ES-I3 (cell line): ENCODE data around the gene SEL1L.

Experiments
- H3K36me3 ChIP-seq: 2 replicates; pipeline ENCODE4 v1.6.1; 2013; ENCODE audit warnings: mild to moderate bottlenecking, low read length, control low read depth, moderate library complexity; ENCODE audit not compliant: insufficient read depth
- H3K4me1 ChIP-seq: 2 replicates; pipeline ENCODE4 v1.6.1; 2013; ENCODE audit warnings: mild to moderate bottlenecking, control low read depth, low read length; ENCODE audit not compliant: insufficient read depth
- H3K9ac ChIP-seq: 2 replicates; pipeline ENCODE4 v1.6.1; 2013; ENCODE audit warnings: low read depth, mild to moderate bottlenecking, low read length, moderate library complexity
- H3K9me3 ChIP-seq: 2 replicates; pipeline ENCODE4 v1.6.1; 2013; ENCODE audit warnings: mild to moderate bottlenecking, low read length, moderate library complexity; ENCODE audit not compliant: control insufficient read depth, insufficient read depth

Gene SEL1L

GRCh38 chr14:81454572-81455218, 79.0 kb downstream of the SEL1L start:
- Histone ChIP-seq H3K4me1 (peaks cover 12% of the 10 kb centered on the region), H3K9me3 (no peaks in the 10 kb centered on the region), H3K36me3 (no peaks in the 10 kb centered on the region), H3K9ac (no peak overlapping the region)

GRCh38 chr14:81453166-81453766, 80.4 kb downstream of the SEL1L start:
- Histone ChIP-seq H3K4me1 (peaks cover 19% of the 10 kb centered on the region), H3K36me3 (no peaks in the 10 kb centered on the region), H3K9ac (no peak overlapping the region; the same call in 1 of the 2 replicates), H3K9me3 (no peaks in the 10 kb centered on the region)

- Histone ChIP-seq H3K36me3 (no peaks in the 10 kb centered on the region), H3K9me3 (no peaks in the 10 kb centered on the region), H3K4me1 (peaks cover 19% of the 10 kb centered on the region), H3K9ac (no peak overlapping the region; the same call in 1 of the 2 replicates)
Measured at GRCh38 chr14:81452341-81453133, 81.1 kb downstream of the SEL1L start.

GRCh38 chr14:81450976-81451375, 82.7 kb downstream of the SEL1L start:
- peaks cover 19% of the 10 kb centered on the region for H3K4me1 ChIP-seq

GRCh38 chr14:81450100-81450531, 83.5 kb downstream of the SEL1L start:
- Histone ChIP-seq H3K36me3 (no peaks in the 10 kb centered on the region), H3K4me1 (peaks cover 19% of the 10 kb centered on the region), H3K9me3 (no peaks in the 10 kb centered on the region), H3K9ac (peak overlapping the region; percentile 29)

More at GRCh38 chr14:81450976-81451375, 82.7 kb downstream of the SEL1L start:
- no peaks in the 10 kb centered on the region for H3K36me3 ChIP-seq
- H3K9ac ChIP-seq: no peak overlapping the region
- no peaks in the 10 kb centered on the region for H3K9me3 ChIP-seq

GRCh38 chr14:81449576-81449975, 84.1 kb downstream of the SEL1L start:
- peaks cover 19% of the 10 kb centered on the region for H3K4me1 ChIP-seq
- no peaks in the 10 kb centered on the region for H3K36me3 ChIP-seq
- H3K9ac ChIP-seq: peak overlapping the region; percentile 29
- no peaks in the 10 kb centered on the region for H3K9me3 ChIP-seq

DNA sequence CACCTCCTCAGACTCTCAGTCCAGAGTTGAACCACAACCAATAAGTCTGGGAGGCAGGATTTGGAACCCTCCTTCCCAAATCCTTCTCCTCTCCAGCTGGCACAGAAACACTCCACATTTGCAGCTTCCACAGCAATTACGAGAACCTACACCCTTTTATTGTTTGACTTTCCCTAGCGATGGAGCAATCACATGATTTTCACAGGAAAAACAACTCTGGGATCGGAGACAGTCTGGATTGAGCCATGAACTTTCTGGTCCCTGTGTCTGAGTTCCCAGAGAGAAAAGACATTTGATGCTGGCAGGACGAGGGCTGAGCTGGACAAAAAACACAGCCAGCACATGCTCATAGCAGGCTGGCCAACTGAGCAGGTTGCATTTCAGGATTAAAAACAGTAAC, 84.5 kb downstream of the SEL1L start:
- Histone ChIP-seq H3K4me1 (peaks cover 19% of the 10 kb centered on the region), H3K36me3 (no peaks in the 10 kb centered on the region), H3K9ac (no peak overlapping the region), H3K9me3 (no peaks in the 10 kb centered on the region)

DNA sequence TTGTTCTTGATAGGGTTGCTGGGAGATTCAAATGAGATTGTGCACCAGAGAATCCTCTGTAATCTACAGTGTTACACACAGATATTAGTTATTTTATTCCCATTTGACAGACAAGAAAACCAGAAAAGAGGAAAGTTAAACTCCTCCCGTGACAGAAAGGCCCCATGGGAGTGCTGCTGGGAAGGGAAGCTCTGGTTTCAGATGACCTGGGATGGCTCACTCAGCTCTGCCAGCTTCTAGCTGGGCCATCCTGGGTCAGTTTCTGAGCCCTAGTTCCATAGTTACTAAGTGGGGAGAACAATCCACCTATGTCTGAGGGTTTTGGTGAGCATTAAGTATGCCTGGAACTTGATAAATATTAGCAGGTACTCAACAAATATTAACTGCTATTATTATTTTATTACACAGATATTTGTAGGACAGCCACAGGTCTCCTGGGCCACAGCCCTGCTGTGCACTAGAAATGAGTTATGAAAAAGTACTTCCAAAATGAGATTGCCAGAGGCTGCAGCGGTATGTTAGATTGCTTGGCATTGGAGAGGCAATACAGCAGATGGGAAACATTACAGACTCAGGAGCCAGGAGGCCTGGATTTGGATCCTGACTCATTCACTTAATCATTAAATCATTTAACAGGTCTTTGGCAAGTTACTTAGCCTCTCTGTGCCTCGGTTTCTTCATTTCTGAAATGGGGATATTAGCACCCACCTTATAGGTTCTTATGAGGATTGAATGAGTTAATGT, 86.5 kb downstream of the SEL1L start:
- H3K36me3 ChIP-seq: no peaks in the 10 kb centered on the region

GRCh38 chr14:81446279-81447007, 87.2 kb downstream of the SEL1L start:
- no peak overlapping the region for H3K9ac ChIP-seq
- H3K4me1 ChIP-seq: peaks cover 15% of the 10 kb centered on the region
- no peaks in the 10 kb centered on the region for H3K9me3 ChIP-seq
- H3K36me3 ChIP-seq: no peaks in the 10 kb centered on the region

More for the DNA sequence above, 86.5 kb downstream of the SEL1L start:
- Histone ChIP-seq H3K9ac (no peak overlapping the region), H3K9me3 (no peaks in the 10 kb centered on the region), H3K4me1 (peaks cover 15% of the 10 kb centered on the region)

GRCh38 chr14:81441626-81442134, 92.0 kb downstream of the SEL1L start:
- Histone ChIP-seq H3K4me1 (no peaks in the 10 kb centered on the region; the same call in 1 of the 2 replicates), H3K9me3 (no peaks in the 10 kb centered on the region), H3K9ac (no peak overlapping the region), H3K36me3 (no peaks in the 10 kb centered on the region)

DNA sequence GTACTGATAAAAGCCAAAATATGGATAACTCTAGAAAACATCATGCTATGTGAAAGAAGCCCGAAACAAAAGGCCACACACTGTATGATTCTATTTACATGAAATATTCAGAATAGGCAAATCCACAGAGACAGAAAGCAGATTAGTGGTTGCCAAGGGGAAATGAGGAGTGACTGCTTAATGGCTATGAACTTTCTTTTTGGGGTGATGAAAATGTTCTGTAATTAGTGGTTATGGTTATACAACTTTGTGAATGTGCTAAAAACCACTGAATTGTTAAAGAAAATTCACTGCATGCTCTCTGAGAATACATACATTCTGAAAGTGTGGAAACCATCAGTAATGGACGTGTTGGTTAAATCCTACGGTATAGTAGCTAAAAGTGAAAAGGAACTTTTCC, 93.6 kb downstream of the SEL1L start:
- no peak overlapping the region for H3K9ac ChIP-seq
- H3K9me3 ChIP-seq: no peaks in the 10 kb centered on the region
- H3K36me3 ChIP-seq: no peaks in the 10 kb centered on the region
- H3K4me1 ChIP-seq: no peaks in the 10 kb centered on the region

GRCh38 chr14:81437244-81437643, 96.4 kb downstream of the SEL1L start:
- no peaks in the 10 kb centered on the region for H3K36me3 ChIP-seq
- no peaks in the 10 kb centered on the region for H3K9me3 ChIP-seq
- H3K9ac ChIP-seq: peak overlapping the region; percentile 80; the same call in 1 of the 2 replicates
- peaks cover 13% of the 10 kb centered on the region for H3K4me1 ChIP-seq

DNA sequence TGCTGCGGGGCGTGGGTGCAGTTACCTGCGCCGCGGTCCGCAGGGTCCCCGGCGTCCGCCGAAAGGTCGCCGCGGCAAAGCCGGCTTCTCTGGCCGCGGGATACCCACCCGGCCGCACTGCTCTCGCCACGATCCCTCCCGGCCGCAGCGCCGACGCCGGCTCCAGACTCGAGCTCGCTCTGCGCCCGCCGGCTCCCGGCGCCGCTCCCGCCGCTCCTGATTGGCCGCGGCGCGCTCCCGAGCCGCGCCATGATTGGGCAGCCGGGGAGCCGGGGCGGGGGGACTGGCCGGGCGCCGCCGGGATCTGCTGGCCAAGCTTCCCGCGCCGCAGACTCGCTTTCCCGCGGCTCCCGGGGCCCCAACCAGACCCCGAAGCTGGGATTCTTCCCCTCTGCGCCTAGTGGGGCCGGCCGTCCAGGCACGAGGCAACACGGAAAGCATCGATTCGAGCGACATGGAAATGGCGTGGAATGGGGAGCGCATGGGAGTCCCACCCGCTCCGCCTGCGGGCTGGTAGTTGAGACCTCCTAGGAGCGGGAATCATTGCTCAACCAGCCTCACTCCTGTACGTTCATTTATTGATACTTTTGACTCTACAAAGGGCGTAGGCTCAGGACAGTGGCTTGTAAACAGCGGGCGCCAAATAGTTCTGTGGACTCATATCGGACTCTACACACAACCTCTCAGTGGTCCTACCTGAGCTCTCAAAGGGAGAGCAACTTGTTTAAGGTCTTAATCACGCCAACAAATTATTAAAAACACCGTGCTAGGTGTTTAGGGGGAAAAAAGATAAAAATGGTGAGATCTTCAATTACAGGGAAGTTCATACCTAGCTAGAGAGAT, 97.1 kb downstream of the SEL1L start:
- Histone ChIP-seq H3K4me1 (peaks cover 13% of the 10 kb centered on the region), H3K9ac (peak overlapping the region; percentile 80), H3K36me3 (no peaks in the 10 kb centered on the region), H3K9me3 (no peaks in the 10 kb centered on the region)
